Stimulated activated CD4-positive, alpha-beta T cell treated with anti-CD3 and anti-CD28 coated beads, TNF-alpha, amount 100 ng/mL, for 1 hour (primary cell): ENCODE measurements around the gene PTPRS.
"Not testable (repeated sequence)": the region's sequence is repeated elsewhere in the genome, so short reads cannot be mapped to it uniquely, and the experiment has no call there.

Experiments
- DNase-seq, 3 donors: peaks; one replicate each; pipeline ENCODE4 v3.0.0-alpha.2; 2020; ENCODE audit warnings: low read depth in 3 of 3, low spot score in 1 of 3

The PTPRS gene

DNA sequence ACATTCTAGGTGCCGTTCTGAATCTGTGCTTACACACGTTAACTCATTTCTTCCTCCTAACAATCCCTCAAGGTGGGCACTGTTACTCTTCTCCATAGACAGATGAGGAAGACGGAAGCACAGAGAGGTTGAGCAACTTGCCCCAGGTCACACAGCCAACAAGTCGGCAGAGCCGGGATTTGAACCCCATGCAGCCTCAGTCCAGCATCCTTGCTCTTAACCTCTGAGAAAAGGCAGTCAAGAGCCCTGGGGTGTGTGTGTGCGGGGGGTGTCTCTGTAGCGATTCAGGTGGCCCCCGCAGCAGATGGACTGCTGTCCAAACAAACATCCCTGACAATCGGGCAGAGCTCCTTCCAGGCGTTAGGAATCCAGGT is 6.3 kb downstream of the PTPRS start:
- no peak for DNase-seq

DNA sequence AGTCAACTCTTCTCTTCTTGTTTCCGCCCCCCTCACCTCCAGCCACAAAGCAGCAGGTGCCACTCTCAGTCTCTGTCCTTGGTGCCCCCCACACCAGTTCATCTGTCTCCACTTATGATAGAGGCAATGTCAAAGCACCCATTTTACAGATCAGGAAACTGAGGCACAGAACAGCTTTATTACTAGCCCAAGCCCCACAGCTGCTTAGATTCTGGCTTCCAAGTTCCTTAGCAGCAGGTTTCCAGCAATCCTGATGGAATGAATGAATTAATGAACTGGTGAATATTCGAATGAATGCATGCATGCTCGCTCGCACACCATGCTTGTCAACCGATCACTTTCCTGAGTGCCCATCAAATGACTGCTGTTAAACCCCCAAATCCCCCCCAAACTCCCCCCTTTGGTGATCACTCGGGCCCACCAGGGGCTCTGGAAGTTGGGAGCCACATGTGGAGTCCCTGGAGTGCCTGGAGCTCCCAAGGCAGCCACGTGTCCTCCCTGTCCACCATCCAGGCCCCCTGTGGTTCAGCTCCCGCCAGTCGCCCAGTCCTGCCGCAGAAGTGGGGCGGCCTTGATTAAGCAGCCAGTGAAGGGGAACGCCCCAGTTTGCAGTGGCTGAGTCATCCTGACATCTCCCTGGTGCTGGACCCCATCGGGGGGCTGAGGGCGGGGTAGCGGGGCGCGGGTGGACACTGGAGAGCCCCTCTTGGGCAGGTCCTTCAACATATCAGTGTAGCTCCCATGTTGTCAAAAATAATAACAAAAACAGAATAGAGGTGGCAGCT is 6.8 kb downstream of the PTPRS start:
- DNase-seq, result no peak

DNA sequence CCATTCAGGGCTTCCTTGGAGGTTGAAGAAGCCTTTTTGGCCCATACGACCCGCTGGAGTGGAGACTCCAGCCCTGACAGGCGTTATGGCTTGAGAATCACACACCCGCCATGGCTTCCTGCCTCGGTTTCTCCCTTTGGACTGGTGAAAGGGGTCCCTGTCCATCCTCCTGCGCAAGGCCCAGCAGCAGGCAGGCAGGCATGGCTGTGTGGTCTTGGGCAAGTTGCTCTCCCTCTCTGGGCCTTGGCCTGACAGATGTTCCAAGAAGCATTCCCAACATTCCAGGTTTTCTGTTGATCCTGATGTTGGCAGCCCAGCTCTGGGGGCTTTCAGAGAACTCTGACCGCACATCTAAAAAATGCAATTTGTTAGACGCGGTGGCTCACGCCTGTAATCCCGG is 8.1 kb downstream of the PTPRS start:
- no peak for DNase-seq

DNA sequence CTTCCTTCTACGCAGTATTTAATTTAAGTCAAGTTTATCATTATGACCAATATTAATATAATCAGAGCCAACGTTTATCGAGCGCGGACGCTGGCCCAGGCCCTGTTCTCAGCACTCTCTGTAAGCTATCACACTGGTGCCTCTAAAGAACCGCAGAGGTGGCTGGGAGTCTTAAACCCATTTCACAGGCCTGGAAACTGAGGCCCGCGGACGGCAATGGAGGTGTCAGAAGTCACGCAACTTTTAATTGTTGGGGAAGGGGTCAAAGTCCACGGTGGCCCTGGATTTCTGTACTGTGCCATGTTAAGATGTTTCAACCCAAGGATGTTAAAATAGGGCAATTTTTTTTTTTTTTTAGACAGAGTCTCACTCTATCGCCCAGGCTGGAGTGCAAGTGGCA is 8.8 kb downstream of the PTPRS start:
- no peak for DNase-seq

DNA sequence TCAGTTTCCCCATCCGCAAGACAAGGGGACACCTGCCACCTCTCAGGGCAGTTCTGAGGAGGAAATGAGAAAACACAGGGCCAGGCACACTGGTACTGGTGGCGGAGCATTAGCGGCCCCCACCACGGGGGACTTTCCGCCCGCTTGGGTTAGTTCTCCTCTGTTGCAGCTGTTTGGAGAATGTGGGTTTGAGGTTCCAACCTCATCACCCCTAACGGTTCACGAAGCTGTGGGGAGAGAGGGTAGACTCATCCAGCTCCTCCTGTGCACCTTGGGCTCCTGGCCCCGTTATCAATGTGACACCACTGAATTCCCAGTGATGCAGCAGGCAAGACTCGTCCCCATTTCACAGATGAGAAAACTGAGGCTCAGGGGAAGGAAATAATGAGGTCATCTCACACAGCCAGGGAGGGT is 10.3 kb downstream of the PTPRS start:
- no peak for DNase-seq

DNA sequence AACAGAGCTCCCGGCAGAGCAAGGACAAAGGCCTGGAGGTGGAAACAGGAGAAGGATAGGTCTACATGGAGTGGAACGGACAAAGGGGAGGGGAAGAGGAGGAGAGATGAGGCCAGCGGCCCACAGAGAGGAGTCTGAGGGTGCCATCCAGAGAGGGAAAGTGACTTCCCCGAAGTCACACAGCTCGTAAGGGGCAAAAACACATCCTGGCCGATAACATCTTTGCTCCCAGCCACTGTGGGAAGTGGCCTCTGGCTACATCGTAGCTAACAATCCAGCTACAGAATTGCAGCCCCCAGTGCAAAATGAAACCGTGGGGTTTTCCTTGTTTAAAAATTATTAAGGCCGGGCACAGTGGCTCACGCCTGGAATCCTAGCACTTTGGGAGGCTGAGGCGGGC is 11.5 kb downstream of the PTPRS start:
- no peak for DNase-seq

DNA sequence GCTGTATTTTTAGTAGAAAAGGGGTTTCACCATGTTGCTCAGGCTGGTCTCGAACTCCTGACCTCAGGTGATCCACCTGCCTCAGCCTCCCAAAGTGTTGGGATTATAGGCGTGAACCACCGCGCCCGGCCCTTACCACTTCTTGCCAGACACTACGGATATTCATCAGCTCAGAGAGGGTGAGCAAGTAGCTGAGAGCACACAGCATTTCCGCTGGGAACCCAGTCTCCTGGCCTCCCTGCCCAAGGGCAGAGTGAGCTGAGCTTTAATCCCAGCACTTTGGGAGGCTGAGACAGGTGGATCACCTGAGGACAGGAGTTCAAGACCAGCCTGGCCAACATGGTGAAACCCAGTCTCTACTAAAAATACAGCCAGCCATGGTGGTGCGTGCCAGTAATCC is 12.2 kb downstream of the PTPRS start:
- DNase-seq, result not testable (repeated sequence)

DNA sequence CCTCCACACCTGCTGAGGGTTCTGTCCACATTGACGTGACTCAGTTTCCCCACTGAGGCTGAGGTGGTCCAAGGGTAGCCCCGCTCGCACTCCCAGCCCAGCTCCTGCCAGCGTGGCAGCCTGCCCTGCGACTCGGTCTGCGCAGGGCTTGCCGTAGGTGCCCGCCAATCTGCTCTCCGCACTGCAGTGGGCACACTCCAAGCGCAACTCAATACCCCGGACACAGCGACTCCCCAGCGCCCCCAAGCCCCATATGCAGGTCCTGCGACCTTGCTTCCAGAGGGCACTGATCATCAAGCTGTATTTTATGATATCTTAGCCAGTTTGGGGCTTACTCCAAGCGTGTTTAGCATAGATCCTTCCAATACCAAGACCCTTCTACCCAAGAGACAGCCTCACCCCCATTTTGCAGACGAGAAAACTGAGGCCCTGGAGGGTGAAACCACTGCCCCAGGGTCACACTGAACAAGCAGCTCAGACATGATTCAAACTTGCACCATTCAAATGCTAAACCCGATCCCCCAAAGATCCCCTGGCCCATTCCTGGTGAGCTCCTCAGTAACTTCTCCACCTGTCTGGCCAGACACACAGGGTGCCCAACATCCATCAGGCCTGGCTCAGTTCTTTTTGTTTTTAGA is 13.5 kb downstream of the PTPRS start:
- DNase-seq, result no peak

DNA sequence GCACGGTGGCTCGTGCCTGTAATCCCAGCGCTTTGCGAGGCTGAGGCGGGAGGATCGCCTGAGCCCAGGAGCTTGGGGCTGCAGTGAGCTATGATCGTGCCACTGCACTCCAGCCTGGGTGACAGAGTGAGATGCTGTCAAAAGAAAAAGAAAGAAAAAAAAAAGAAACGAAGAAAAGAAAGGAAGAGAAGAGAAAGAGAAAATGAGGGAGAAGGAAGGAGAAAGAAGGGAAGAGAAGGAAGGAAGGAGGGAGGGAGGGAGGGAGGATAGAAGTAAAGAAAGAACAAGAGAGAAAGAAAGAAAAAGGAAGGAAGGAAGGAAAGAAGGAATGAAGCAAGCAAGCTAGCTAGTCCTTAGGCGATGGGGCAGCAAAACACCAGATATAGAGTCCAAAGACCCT is 14.1 kb downstream of the PTPRS start:
- DNase-seq, result no peak

DNA sequence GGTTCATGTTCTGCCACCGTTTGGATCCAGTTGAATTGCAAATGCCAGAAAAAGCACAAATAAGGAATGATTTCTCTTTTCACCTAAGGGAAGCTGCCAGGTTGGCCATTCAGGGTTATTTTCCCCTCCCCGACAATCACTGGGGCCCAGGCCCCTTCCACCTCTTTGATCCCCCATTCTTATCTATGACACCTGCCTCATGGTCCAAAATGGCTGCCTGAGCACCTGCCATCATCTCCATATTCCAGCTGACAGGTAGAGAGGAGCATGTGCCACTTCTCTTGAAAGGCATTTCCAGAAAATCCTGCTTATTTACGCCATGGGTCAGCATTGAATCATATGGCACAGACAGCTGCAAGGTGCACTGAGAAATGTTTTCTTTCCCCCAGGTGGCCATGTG is 15.7 kb downstream of the PTPRS start:
- no peak for DNase-seq

DNA sequence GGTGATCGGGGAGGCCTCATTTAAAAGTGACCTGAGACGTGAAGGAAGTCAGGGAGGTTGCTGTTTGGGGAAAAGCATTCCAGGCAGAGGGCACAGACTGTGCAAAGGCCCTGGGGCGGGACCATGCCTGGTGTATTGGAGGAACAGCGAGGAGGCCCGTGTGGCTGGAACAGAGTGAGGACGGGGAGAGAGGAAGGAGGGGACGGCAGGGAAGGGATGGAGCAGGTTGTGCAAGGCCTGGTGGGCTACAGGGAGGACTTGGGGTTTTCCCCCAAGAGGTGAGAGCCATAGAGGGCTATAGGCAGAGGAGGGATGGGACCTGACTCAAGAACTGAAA is 17.2 kb downstream of the PTPRS start:
- DNase-seq, result no peak

DNA sequence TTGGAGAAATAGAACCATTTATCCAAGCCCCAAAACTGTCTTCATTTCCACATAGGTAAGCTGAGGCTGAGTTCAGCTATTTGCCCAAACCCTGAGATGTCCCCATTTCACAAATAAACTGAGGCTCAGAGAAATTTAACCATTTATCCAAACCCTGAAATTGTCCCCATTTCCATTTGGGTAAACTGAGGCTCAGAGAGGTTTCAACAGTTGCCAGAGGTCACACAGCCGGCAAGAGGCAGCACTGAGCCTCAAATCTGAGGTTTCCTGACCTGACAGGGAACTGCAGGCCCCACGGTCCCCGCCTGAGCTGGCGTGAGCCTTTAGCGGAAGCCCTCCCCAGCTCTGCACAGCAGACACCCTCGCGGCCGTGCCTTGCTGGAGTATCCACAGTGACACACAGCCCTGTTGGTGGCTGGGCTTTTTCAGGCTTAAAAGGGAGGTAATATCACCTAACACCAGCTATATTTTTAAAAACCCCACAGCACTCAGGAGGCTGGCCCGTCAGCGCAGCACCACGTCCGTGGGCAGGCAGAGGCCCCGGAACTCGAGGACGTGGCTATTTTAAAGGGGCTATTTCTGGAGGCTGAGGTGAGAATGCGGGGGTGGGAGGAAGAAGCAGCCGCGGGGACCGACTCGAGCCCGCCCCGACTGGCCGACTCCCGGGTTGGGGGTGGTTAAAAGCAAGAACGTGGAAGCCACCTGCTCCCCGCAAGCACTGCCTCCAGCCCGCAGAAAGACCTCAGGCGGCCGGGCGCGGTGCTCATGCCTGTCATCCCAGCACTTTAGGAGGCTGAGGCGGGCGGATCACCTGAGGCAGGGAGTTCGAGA is 18.5 kb downstream of the PTPRS start:
- DNase-seq, result no peak

DNA sequence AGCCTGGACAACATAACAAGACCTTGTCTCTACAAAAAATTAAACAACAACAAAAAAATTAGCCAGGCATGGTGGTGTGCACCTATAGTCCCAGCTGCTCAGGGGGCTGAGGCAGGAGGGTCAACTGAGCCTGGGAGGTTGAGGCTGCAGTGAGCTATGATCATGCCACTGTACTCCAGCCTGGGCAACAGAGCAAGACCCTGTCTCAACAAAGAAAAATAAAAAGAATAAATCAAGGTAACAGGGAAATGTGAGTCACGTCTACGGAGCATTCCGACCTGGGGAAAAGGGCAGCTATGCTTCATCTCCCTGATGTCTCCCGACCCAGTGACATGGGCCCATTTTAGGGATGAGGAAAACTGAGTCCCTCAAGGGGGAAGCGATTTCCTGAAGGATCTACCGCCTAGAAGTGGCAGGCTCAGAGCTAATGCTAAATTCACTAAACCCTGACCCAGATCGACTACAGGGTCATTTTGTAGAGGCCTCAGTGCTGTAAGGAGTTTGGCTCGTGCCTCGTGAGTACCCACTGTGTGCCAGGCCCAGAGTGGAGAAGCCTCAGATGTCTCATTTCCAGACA is 19.5 kb downstream of the PTPRS start:
- no peak for DNase-seq

DNA sequence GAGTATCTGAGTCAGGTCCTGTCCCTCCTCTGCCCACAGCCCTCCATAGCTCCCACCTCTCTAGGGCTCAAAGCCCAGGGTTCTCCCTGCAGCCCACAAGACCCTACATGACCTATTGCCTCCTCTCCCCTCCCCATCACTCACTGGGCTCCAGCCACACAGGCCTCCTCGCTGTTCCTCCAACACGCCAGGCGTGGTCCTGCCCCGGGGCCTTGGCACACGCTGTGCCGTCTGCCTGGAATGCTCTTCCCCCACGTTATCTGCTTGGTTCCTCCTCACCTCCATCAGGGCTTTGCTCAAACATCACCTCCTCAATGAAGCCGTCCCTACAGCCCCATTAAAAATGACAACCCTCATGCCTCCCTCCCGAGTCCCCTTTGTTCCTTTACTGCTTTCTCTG is 21.1 kb downstream of the PTPRS start:
- no peak for DNase-seq

DNA sequence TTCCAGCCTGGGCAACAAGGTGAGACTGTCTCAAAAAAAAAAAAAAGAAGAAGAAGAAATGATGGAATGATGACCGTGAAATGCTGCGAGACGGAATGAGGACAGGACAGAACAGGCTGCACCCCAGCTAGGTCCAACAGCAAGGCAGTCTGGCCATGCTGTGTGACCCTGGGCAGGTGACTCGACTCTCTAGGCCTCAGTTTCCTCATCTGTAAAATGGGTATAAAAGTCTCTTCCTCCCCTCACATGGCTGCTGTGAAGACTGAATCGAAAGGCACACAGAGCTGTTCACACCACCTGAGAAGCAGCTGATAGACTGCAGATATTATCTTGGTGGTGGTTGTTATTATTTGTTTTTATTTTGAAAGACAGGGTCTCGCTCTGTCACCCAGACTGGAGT is 22.3 kb downstream of the PTPRS start:
- DNase-seq, result no peak

DNA sequence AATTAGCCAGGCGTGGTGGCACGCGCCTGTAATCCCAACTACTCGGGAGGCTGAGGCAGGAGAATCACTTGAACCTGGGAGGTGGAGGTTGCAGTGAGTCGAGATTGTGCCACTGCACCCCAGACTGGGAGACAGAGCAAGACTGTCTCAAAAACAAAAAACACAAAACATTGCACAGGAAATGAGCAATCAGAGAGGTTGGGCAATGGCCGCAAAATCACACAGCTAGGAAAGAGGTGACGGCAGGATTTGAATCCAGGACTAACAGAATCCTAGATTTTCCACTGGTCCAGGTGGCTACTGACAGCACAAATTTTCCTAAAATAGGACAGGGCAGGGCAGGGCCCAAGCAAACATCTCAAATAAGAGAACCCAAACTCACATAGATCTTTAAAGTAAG is 23.3 kb downstream of the PTPRS start:
- DNase-seq, result no peak

DNA sequence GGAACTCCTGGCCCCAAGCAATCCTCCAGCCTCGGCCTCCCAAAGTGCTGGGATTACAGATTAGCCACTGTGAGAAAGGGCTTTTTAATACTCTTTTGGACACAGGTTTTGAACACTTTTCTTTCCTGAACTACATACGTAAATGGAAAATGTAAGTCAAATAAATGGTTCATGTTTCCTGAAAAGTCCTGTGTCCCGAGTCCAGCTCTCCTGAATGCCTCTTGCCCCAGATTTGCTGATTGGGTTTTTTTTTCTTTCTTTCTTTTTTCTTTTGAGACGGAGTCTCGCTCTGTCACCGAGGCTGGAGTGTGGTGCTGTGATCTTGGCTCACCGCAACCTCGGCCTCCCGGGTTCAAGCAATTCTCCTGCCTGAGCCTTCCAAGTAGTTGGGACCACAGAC is 24.5 kb downstream of the PTPRS start:
- no peak for DNase-seq

DNA sequence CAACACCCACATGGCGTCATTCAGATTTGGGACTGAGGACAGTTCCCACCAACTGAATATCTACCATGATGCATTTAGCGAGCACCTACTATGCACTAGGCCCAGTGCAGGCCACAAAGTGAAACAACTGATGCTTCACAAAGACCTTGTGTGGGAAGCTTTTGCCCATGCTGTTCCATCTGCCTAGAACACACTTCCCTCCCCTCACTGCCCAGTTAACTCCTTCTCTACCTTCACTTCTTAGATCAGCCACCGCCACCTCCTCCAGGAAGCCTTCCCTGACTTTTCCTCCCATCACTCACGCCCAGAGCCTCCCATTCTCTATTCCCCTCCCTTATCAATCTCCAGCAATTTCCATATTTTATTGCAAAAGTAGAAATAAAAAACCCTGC is 25.7 kb downstream of the PTPRS start:
- no peak for DNase-seq

DNA sequence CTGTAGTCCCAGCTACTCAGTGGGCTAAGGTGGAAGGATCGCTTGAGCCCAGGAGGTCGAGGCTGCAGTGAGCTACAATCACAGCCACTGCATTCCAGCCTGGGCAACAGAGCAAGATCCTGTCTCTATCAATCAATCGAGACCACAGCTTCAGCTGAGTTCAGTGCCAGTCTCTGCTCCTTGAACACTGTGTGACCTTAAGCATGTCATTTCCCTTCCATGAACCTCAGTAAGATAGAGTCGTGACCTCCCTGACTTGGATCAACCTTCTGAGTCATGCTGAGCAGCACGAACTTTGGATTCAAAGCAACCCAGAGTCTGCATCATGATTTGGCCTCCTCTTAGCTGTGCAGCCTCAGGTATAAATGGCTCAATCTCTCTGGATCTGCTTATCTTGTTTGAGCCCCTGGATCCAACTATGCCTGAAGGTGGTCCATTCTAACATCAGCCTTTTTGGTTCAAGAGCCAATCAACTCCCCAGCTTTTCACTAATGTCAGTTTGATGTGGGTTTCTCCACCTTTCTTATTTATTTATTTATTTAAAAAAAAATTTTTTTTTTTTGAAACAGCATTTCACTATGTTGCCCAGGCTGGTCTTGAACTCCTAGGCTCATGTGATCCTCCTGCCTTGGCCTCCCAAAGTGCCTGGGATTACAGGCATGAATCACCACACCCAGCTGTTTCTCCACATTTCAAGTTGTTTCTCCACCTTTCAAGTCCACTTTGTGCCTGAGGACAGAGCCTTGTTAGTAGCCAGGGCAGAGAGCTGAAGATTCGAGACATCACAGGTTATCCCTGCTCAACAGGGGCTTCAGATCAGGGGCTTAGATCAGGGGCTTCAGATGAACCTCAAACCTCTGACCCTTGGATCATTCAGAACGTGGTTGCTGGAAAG is 26.4 kb downstream of the PTPRS start:
- DNase-seq, result no peak

DNA sequence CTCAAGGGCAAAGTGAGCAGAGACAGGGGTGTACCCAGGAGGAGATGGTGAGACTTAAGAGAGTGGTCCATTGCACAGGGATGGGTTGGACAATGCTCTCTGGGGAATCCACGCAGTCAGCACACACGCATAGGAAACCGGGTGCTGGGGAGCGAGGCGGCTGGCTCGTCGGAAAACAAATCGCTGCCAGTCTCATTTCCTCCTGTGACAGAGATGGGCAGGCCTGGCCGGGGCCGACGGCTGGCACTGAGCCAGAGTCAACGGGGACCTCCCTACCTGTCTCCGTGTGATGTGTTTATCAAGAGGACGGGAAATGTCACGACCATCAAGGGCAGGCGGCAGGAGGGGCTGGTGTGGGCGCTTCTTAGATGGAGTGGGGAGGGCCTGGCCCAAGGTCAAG is 27.3 kb downstream of the PTPRS start:
- DNase-seq, result no peak

DNA sequence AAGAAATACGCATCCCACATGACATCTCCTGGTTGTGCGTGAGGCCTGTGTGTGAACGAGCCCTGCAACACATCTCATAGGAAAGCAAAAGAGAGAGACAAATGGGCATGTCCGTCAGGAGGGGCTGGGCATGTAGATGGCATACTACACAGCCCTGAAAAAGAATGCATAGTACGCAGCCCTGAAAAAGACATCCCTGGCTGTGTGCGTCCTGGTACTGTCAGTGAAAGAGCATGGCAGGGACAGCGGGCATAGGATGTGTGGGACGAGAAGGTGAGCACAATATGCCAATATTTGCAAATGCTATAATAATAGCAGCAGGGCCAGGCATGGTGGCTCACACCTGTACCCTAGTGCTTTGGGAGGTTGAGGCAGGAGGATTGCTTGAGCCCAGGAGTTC is 28.6 kb downstream of the PTPRS start:
- no peak for DNase-seq
